Stomach smooth muscle (tissue), 2 donors: ENCODE measurements around the gene LENG8.

Experiments
- H3K27ac ChIP-seq: one replicate; pipeline ENCODE4 v1.7.0; 2013; ENCODE audit warnings: mild to moderate bottlenecking, low read length, inconsistent platforms
- H3K27me3 ChIP-seq, 2 donors: one replicate each; pipeline ENCODE4 v1.7.0; 2013; ENCODE audit warnings: low read length in 2 of 2; ENCODE audit not compliant: insufficient read depth in 2 of 2, control insufficient read depth in 1 of 2
- H3K36me3 ChIP-seq, 2 donors: one replicate each; pipeline ENCODE4 v1.7.0; 2013; ENCODE audit warnings: low read length in 2 of 2; ENCODE audit not compliant: control insufficient read depth in 2 of 2, insufficient read depth in 2 of 2
- H3K4me1 ChIP-seq: one replicate; pipeline ENCODE4 v1.7.0; 2013; ENCODE audit warnings: low read length; ENCODE audit not compliant: control insufficient read depth, insufficient read depth
- H3K4me3 ChIP-seq, 2 donors: one replicate each; pipeline ENCODE4 v1.7.0; 2013; ENCODE audit warnings: low read length in 2 of 2
- H3K9ac ChIP-seq, 2 donors: one replicate each; pipeline ENCODE4 v1.7.0; 2013; ENCODE audit warnings: low read length in 2 of 2, mild to moderate bottlenecking in 1 of 2
- H3K9me3 ChIP-seq, 2 donors: one replicate each; pipeline ENCODE4 v1.7.0; 2013; ENCODE audit warnings: low read length in 2 of 2; ENCODE audit not compliant: control insufficient read depth in 2 of 2
- donor health status: healthy.
- donor health status: Pancreatic carcinoma.

Gene LENG8

DNA sequence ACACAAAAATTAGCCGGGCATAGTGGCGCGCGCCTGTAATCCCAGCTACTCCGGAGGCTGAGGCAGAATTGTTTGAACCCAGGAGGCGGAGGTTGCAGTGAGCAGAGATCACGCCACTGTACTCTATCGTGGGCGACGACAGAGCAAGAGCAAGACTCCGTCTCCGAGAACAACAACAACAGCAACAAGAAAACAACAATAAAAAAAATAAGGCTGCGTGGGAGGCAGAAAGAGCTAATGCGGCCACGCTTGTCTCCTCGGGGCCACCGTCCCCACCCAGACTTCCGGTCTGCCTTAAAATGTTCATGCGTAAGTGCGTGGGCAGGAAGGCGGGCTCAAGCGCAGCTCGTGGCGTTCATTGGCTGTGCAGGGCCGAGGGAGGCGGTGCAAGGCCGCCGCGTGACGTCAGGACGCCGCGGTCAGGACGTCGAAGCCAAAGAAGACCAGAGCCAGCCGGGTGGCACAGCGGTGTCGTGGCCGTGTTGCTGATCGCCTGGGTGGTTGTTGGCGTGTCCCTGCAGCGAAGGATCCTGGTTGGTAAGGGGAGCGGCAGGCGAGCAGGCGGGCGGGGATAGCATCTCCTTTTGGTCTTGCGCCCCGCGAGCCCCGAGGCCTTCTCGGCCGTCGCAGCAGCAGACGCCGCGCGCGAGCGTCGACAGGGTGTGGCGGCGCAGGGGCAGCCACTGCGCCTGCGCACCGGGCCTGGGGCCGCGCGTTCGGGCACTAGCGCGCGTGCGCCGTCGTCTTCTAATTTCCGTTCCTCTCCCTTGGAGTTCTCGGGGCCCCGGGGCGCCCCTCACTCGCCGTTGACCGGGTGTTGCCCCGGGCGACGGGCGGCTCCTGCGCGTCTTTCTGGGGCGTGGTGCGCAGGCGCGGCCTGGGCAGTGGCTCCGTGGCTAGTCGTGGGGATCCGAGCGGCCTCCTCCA lies at the start of gene LENG8:
LENG8 (plus strand) TSS at position 426 of the 927 bp plus-strand sequence. CDS start 2,146 bp downstream, outside the sequence.
- Histone ChIP-seq H3K9me3 (no peaks in the 10 kb centered on the region), H3K9ac (peak within 1 kb of the TSS; percentile 92 to 96), H3K27me3 (no peaks in the 10 kb centered on the region), H3K36me3 (peaks cover 30 to 37% of the 10 kb centered on the region in 2 donors), H3K4me3 (peak within 1 kb of the TSS; percentile 68 to 96), H3K27ac (peak within 1 kb of the TSS; percentile 96), H3K4me1 (peaks cover 37% of the 10 kb centered on the region)

DNA sequence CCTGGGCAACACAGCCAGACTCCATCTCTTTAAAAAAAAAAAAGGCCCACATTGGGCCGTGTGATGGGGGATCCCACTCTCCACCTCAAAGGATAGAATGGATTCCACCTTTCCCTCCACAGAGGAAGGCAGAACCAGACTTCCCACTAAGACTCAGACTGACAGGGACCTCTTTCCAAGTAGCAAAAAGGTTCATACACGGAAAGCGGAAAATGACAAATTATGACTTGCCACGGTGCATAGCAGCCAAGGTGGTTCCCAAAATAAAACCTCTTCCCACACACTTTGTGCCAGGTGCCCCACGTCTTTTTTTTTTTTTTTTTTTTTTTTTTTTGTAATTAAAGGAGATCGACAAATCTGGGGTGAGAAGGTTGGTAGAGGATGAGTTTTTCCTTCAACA lies 48.1 kb upstream of the LENG8 start:
- no peaks in the 10 kb centered on the region for H3K36me3 ChIP-seq
- no peak overlapping the region for H3K9ac ChIP-seq
- H3K4me3 ChIP-seq, result no peak overlapping the region
- H3K27ac ChIP-seq, result no peak overlapping the region
- H3K4me1 ChIP-seq, result no peaks in the 10 kb centered on the region
- no peaks in the 10 kb centered on the region for H3K9me3 ChIP-seq
- peaks cover 0 to 2% of the 10 kb centered on the region in 2 donors for H3K27me3 ChIP-seq

DNA sequence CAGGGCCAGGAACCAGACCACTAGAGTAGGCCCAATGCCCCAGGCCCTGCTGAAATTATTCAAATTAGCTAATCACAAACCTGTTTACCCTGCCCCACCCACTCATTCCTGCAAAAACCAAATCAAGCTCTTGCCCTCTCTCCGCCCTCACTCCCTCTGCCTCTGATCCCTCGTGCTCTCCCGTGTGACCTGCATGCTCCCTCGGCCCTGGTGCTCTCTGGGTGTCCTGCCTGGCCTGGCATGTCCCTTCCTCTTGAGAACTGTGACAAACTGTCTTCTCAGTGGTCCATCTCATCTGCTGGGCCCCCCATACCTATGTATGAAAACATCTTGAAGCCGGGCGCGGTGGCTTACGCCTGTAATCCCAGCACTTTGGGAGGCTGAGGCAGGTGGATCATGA lies 45.9 kb upstream of the LENG8 start:
- Histone ChIP-seq H3K9me3 (no peaks in the 10 kb centered on the region), H3K27me3 (peaks cover 0 to 4% of the 10 kb centered on the region in 2 donors), H3K27ac (no peak overlapping the region)

DNA sequence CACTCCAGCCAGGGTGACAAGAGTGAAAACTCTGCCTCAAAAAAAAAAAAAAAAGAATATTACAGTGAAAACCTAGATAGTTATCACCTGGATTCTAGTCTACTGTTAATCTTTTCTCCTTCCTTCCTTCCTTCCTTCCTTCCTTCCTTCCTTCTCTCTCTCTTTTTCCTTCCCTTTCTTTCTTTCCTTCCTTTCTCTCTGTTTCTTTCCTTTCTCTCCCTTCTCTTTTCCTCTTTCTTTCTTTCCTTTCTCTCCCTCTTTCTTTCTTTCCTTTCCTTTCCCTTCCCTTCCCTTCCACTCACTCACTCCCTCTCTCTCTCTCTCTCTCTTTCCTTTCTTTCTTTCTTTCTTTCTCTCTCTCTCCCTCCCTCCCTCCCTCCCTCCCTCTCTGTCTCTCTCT lies 43.4 kb upstream of the LENG8 start:
- H3K9ac ChIP-seq, result no peak overlapping the region
- H3K36me3 ChIP-seq, result no peaks in the 10 kb centered on the region
- H3K27me3 ChIP-seq, result peaks cover 2 to 11% of the 10 kb centered on the region in 2 donors
- H3K27ac ChIP-seq, result no peak overlapping the region
- H3K4me1 ChIP-seq, result no peaks in the 10 kb centered on the region
- no peak overlapping the region for H3K4me3 ChIP-seq
- H3K9me3 ChIP-seq, result no peaks in the 10 kb centered on the region

More for the DNA sequence above, 45.9 kb upstream of the LENG8 start:
- Histone ChIP-seq H3K9ac (no peak overlapping the region), H3K36me3 (no peaks in the 10 kb centered on the region), H3K4me1 (no peaks in the 10 kb centered on the region), H3K4me3 (no peak overlapping the region)

DNA sequence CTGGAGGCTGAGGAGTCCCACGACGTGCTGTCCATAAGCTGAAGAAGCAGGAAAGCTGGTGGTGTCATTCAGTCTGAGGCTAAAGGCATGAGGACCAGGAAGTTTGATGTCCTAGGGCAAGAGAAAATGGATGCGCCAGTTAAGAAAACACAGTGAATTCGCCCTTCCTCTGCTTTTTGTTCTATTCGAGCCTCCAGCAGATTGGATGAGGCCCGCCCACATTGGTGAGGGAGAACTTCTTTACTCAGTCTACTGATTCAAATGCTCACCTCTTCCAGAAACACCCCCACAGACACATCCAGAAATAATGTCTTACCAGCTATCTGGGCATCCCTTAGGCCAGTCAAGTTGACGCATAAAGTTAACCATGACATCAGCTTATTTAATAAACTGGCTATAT lies 41.2 kb upstream of the LENG8 start:
- Histone ChIP-seq H3K9ac (no peak overlapping the region), H3K27ac (no peak overlapping the region), H3K36me3 (no peaks in the 10 kb centered on the region), H3K27me3 (peaks cover 4 to 11% of the 10 kb centered on the region in 2 donors), H3K4me1 (no peaks in the 10 kb centered on the region), H3K4me3 (no peak overlapping the region), H3K9me3 (no peaks in the 10 kb centered on the region)

DNA sequence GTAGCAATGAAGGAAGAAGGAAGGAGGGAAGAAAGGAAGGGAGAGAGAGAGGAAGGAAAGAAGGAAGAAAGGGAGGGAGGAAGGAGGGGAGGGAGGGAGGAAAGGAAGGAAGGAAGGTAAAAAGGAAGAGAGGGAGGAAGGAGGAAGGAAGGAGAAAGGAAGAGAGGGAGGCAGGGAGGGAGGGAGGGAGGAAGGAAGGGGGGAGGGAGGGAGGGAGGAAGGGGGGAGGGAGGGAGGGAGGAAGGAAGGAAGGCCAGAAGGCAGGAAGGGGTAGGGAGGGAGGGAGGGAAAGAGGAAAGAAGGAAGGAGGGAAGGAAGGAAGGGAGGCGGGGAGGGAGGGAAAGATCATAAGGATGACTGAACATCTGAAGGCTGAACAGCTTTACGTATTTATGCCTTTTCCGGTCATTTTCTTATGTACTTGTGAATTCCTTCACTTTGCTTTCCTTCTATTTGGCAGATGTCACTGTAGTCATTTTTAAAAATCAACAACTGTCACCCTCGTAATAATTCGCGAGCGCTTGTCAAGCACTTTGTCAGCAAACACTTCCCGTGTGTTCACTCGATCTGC lies 40.5 kb upstream of the LENG8 start:
- Histone ChIP-seq H3K4me3 (no peak overlapping the region), H3K9me3 (no peaks in the 10 kb centered on the region), H3K9ac (no peak overlapping the region), H3K27ac (no peak overlapping the region), H3K36me3 (no peaks in the 10 kb centered on the region), H3K4me1 (no peaks in the 10 kb centered on the region), H3K27me3 (peaks cover 4 to 13% of the 10 kb centered on the region in 2 donors)

DNA sequence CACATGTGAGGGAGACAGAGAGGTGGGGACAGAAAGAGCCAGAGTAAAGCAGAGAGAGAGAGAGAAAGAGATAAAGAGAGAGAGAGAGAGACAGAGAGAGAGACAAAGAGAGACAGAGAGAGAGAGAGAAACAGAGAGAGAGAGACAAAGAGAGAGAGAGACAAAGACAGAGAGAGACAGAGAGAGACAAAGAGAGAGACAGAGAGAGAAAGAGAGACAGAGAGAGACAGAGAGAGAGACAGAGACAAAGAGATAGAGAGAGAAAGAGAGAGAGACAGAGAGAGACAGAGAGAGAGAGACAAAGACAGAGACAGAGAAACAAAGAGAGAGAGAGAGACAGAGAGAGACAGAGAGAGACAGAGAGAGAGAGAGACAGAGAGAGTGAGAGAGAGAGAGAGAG lies 38.0 kb upstream of the LENG8 start:
- Histone ChIP-seq H3K4me3 (no peak overlapping the region), H3K9me3 (no peaks in the 10 kb centered on the region), H3K4me1 (no peaks in the 10 kb centered on the region), H3K9ac (no peak overlapping the region), H3K27ac (no peak overlapping the region), H3K36me3 (no peaks in the 10 kb centered on the region), H3K27me3 (peaks cover 22 to 24% of the 10 kb centered on the region in 2 donors)

DNA sequence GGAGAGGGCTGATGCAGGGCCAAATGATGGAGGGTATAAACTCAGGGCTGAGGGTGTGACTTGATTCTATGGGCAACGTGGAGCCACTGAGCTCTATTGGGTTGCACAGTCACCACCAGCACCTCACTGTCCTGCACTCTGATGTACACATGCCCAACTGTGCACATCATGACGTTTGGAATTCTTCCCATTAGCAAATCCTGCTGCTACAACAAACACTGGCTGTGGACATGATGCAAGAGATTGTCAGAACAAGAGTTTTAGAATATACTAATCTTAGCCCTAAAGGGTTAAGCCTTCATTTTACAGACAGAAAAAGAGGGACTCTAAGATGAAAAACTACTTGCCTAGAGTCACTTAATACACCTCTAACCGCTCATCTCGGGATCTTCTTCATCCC lies 36.1 kb upstream of the LENG8 start:
- no peak overlapping the region for H3K9ac ChIP-seq
- no peaks in the 10 kb centered on the region for H3K9me3 ChIP-seq
- H3K4me3 ChIP-seq, result no peak overlapping the region
- H3K27ac ChIP-seq, result no peak overlapping the region
- no peaks in the 10 kb centered on the region for H3K36me3 ChIP-seq
- peaks cover 32 to 40% of the 10 kb centered on the region in 2 donors for H3K27me3 ChIP-seq
- no peaks in the 10 kb centered on the region for H3K4me1 ChIP-seq

DNA sequence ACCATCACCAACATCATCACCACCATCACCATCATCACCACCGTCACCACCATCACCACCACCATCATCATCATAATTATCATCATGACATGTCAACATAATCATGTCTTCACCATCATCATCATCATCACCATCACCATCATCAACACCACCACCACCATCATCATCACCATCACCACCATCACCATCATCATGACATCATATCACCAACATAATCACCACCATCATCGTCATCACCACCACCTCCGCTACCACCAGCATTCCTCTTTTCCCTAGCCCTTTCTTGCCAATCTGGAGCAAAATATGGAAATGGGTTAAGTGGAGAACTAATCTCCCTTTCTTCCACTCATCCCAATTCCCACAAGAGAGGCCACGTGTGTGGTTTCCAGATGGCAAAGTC lies 34.8 kb upstream of the LENG8 start:
- Histone ChIP-seq H3K9me3 (no peaks in the 10 kb centered on the region), H3K27ac (no peak overlapping the region), H3K4me3 (no peak overlapping the region), H3K27me3 (peaks cover 37 to 50% of the 10 kb centered on the region in 2 donors), H3K4me1 (no peaks in the 10 kb centered on the region), H3K9ac (no peak overlapping the region), H3K36me3 (no peaks in the 10 kb centered on the region)

DNA sequence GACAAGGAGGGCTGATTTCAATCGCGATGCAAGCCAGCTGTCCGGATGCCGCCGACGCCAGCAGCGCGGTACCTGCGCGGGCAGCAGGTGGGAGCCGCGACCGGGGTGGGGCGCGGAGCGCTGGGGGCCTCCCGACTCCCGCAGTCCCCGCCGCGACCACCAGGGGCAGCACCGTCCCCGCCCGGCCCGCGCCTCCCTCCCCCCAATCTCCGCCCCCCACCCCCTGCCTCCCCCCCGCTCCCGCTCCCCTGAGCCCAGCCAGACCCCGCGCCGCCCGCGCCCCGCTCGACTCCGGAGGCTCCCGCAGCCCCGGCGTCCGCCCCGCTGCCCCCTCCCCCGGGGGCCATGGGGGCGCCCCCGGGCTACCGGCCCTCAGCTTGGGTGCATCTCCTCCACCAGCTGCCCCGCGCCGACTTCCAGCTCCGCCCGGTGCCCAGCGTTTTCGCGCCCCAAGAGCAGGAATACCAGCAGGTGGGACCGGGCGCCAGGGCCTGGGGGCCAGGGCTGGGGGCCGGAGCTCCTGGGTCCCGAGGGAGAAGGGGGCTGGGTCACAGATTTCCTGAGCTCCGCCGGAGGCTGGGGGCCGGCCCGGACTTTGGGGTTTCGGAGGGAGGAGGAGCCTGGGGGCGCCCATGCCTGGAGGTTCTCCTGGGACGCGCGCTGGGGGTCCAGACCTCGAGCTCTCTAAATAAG lies 33.6 kb upstream of the LENG8 start, which contains the start of gene TTYH1:
TTYH1 (plus strand) TSS at position 257 of the 693 bp plus-strand sequence; CDS start at position 346, 89 bp downstream.
- Histone ChIP-seq H3K27ac (no peak within 1 kb of the TSS), H3K27me3 (peaks cover 41 to 61% of the 10 kb centered on the region in 2 donors), H3K36me3 (no peaks in the 10 kb centered on the region), H3K9me3 (no peaks in the 10 kb centered on the region), H3K4me3 (peak within 1 kb of the TSS in 1 of 2 donors; percentile 15), H3K4me1 (peaks cover 3% of the 10 kb centered on the region), H3K9ac (no peak within 1 kb of the TSS)
